SK-N-SH (cell line): ENCODE measurements around the gene CPEB1. TPM values are rescaled to one million over a fixed set of nuclear protein-coding genes. Genes with fewer than 3 reads are reported as not detected.

ENCODE experiments used
- CTCF ChIA-PET: fragments of 300-600, 350-600 bp; formaldehyde crosslinking; extraction: SDS; loops from one replicate; lab custom pipeline; 2021; lab: Yijun Ruan, JAX
- POLR2A ChIA-PET: fragments of 350-600 bp; sonication (Branson Sonifier 250); formaldehyde crosslinking; extraction: SDS; loops from one replicate; lab custom pipeline; 2020; ENCODE audit warnings: antibody characterized with exemption, inconsistent platforms; lab: Yijun Ruan, JAX
- DNase-seq: peaks from one replicate; pipeline ENCODE4 v3.0.0; 2012
- H2AFZ ChIP-seq: fragments of 200-600 bp; sonication (generic); 2 replicates; pipeline ENCODE4 v1.8.1; 2016; ENCODE audit warnings: antibody characterized with exemption, mild to moderate bottlenecking, low read depth
- H3F3A ChIP-seq: fragments of 200-600 bp; sonication (generic); replicated peaks from 2 replicates; pipeline ENCODE3; 2016; ENCODE audit warnings: antibody characterized with exemption, mild to moderate bottlenecking; ENCODE audit not compliant: insufficient read depth
- H3K27ac ChIP-seq, 2 experiments: fragments of 200-500 bp in 1 of 2; fragments of 200-600 bp in 1 of 2; sonication (Bioruptor generic) in 1 of 2; sonication (generic), shearing (Covaris generic) in 1 of 2; 2 replicates each; pipeline versions ENCODE4 v1.5.1 to v1.6.1; 2014 to 2016; ENCODE audit warnings: low read depth in 2 of 2, inconsistent platforms in 1 of 2, low read length in 1 of 2, mild to moderate bottlenecking in 1 of 2, mixed read lengths in 1 of 2
- H3K27me3 ChIP-seq: fragments of 200-600 bp; sonication (generic), shearing (Covaris generic); 2 replicates; pipeline ENCODE4 v1.6.1; 2016; ENCODE audit warnings: mixed run types; ENCODE audit not compliant: insufficient read depth
- H3K36me3 ChIP-seq, 2 experiments: fragments of 200-500 bp in 1 of 2; fragments of 200-600 bp in 1 of 2; sonication (Bioruptor generic) in 1 of 2; sonication (generic) in 1 of 2; replicated peaks in 1 of 2; 2 replicates each; pipeline versions ENCODE3 to v1.5.1; 2014 to 2016; ENCODE audit warnings: low read length in 1 of 2, mild to moderate bottlenecking in 1 of 2; ENCODE audit not compliant: insufficient read depth in 2 of 2, control insufficient read depth in 1 of 2
- H3K4me1 ChIP-seq, 2 experiments: fragments of 200-500 bp in 1 of 2; fragments of 200-600 bp in 1 of 2; sonication (Bioruptor generic) in 1 of 2; sonication (generic), shearing (Covaris generic) in 1 of 2; 2 replicates each; pipeline versions ENCODE4 v1.5.1 to v1.6.1; 2014 to 2016; ENCODE audit warnings: low read depth in 1 of 2, low read length in 1 of 2, mixed run types in 1 of 2; ENCODE audit not compliant: insufficient read depth in 2 of 2, control insufficient read depth in 1 of 2
- H3K4me2 ChIP-seq: fragments of 200-600 bp; sonication (generic), shearing (Covaris generic); 2 replicates; pipeline ENCODE4 v1.6.1; 2017; ENCODE audit warnings: mixed run types
- H3K4me3 ChIP-seq, 2 experiments: fragments of 200-500 bp in 1 of 2; fragments of 200-600 bp in 1 of 2; sonication (Bioruptor generic) in 1 of 2; sonication (generic), shearing (Covaris generic) in 1 of 2; 2 replicates each; pipeline versions ENCODE4 v1.5.1 to v1.8.1; 2014 to 2016; ENCODE audit warnings: low read depth in 2 of 2, inconsistent platforms in 1 of 2, low read length in 1 of 2, mild to moderate bottlenecking in 1 of 2, mixed read lengths in 1 of 2, moderate library complexity in 1 of 2
- H3K79me2 ChIP-seq: fragments of 200-600 bp; sonication (generic); 2 replicates; pipeline ENCODE4 v1.8.1; 2017; ENCODE audit warnings: mild to moderate bottlenecking; ENCODE audit not compliant: insufficient read depth
- H3K9ac ChIP-seq: fragments of 200-600 bp; sonication (generic); 2 replicates; pipeline ENCODE4 v1.6.1; 2017; ENCODE audit warnings: mixed run types
- H3K9me2 ChIP-seq: fragments of 200-600 bp; sonication (generic); 2 replicates; pipeline ENCODE4 v1.6.1; 2017; ENCODE audit warnings: mixed run types
- H3K9me3 ChIP-seq: fragments of 200-600 bp; sonication (generic); 2 replicates; pipeline ENCODE4 v1.6.1; 2017; ENCODE audit warnings: mixed run types, mild to moderate bottlenecking, moderate library complexity
- H4K20me1 ChIP-seq: fragments of 200-600 bp; sonication (generic); 2 replicates; pipeline ENCODE4 v1.6.1; 2017; ENCODE audit warnings: mild to moderate bottlenecking, mixed run types; ENCODE audit not compliant: insufficient read depth
- ELF1 ChIP-seq: IDR thresholded peaks from 2 replicates; pipeline ENCODE4 v1.4.0; 2012
- EP300 ChIP-seq, 2 experiments: IDR thresholded peaks; 2 replicates each; pipeline versions ENCODE4 v1.4.0 to v1.6.1; 2012; ENCODE audit warnings: borderline replicate concordance in 1 of 2, low read depth in 1 of 2, low read length in 1 of 2
- GABPA ChIP-seq: IDR thresholded peaks from 2 replicates; pipeline ENCODE4 v1.4.0; 2012; ENCODE audit warnings: low read depth, mild to moderate bottlenecking
- GATA2 ChIP-seq: sonication (generic); formaldehyde crosslinking; IDR thresholded peaks from 2 replicates; pipeline ENCODE4 v1.5.0; 2020; ENCODE audit warnings: mild to moderate bottlenecking, missing genetic modification reagents
- JUND ChIP-seq: IDR thresholded peaks from 2 replicates; pipeline ENCODE4 v1.4.0; 2012
- MEF2A ChIP-seq: IDR thresholded peaks from 2 replicates; pipeline ENCODE4 v1.4.0; 2012; ENCODE audit warnings: low read depth, borderline replicate concordance
- MXI1 ChIP-seq: IDR thresholded peaks from 2 replicates; pipeline ENCODE4 v1.6.1; 2012; ENCODE audit warnings: mild to moderate bottlenecking, low read depth, low read length, improper control_type of control experiment
- NFIC ChIP-seq: IDR thresholded peaks from 2 replicates; pipeline ENCODE4 v1.4.0; 2012; ENCODE audit warnings: borderline replicate concordance
- NRF1 ChIP-seq: IDR thresholded peaks from 2 replicates; pipeline ENCODE4 v1.6.1; 2012; ENCODE audit warnings: low read depth, mild to moderate bottlenecking, low read length
- RAD21 ChIP-seq: IDR thresholded peaks from 2 replicates; pipeline ENCODE4 v1.6.1; 2012; ENCODE audit warnings: mild to moderate bottlenecking, low read length
- RCOR1 ChIP-seq: fragments of 150-350 bp; IDR thresholded peaks from 2 replicates; pipeline ENCODE4 v1.6.1; 2017; ENCODE audit warnings: antibody characterized with exemption, low read length
- RFX5 ChIP-seq: IDR thresholded peaks from 2 replicates; pipeline ENCODE4 v1.6.1; 2012; ENCODE audit warnings: mild to moderate bottlenecking, improper control_type of control experiment, low read length
- SMC3 ChIP-seq: IDR thresholded peaks from 2 replicates; pipeline ENCODE4 v1.6.1; 2012; ENCODE audit warnings: low read depth, low read length, improper control_type of control experiment
- YY1 ChIP-seq: IDR thresholded peaks from 2 replicates; pipeline ENCODE4 v1.4.0; 2012; ENCODE audit warnings: low read depth, mild to moderate bottlenecking
- WGBS: methylation state at CpG from one replicate; pipeline ENCODE4 v1.1.6; 2017; ENCODE audit warnings: low lambda C conversion rate; 5-methylcytosine and 5-hydroxymethylcytosine counted together
- polyA plus RNA-seq, 3 experiments: library from polyadenylated mRNA; depleted of rRNA; stranded (reverse); fragments of >200 nt; gene quantifications; 2 replicates each; pipeline ENCODE4 v1.2.3, GENCODE V29; 2012
- TF ChIP-seq, protein P1 (sequence below): IDR thresholded peaks from 2 replicates; pipeline ENCODE4 v1.4.0; 2012; ENCODE audit warnings: low read depth
- TF ChIP-seq, protein P2 (sequence below): fragments of 200-600 bp; sonication (generic); IDR thresholded peaks from 2 replicates; pipeline ENCODE4 v1.6.1; 2017; ENCODE audit warnings: antibody characterized with exemption, mild to moderate bottlenecking, moderate library complexity
- TF ChIP-seq, protein P3 (sequence below): fragments of 150-350 bp; IDR thresholded peaks from 2 replicates; pipeline ENCODE4 v1.6.1; 2016; ENCODE audit warnings: mild to moderate bottlenecking, low read depth, low read length
- TF ChIP-seq, protein P4 (sequence below): IDR thresholded peaks from 2 replicates; pipeline ENCODE4 v1.4.0; 2012; ENCODE audit warnings: low read depth, borderline replicate concordance

CPEB1 gene
- polyA plus RNA-seq, 1 of the 3 experiments (the other 2 are of a cell fraction) = 2.6 TPM

DNA sequence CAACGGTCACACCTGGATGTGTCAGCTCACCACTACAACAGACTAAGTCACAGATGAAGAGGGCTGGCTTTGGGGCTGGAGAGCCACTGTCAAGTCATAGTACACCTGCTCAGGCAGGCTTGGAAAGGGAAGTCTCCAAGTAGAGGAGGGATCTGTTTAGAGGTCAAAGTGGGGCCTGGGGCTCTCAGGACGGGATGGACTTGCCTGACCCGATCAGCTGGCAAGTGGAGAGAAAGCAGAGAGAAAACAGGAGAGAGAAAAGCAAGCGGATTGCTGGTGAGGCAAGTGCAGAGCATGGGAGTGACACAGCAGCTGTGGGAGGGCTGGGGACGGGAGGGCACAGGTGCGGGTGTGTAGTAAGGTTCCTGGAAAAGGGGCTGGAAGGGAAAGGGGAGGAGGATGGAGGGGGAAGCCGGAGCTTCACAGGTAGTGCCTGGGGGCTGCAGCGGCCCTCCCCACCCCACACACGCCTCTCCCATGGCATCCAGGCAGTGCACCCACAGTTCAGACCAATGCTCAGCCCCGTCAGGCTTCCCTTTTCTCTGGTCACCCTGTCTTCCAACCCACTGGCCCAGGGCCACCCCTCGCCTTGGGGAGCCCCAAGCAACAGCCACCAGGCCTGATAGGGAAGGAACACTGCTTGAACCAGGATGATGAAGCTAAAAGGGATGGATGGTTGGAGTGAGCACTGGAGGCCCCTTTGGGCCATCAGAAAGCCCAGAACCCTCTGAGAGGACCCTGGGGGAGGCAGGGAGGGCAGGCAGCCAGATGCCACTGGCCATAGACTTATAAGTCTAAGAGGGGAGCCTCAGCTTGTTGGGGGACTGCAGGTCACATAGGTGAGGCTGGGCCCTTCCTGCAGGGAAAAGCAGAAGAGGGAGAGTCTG is 115.4 kb downstream of the CPEB1 start:
- H3K4me2 ChIP-seq = no peak overlapping the region
- H3K9me3 ChIP-seq = no peaks in the 10 kb centered on the region
- H2AFZ ChIP-seq = no peak overlapping the region
- no peaks in the 10 kb centered on the region for H3K27me3 ChIP-seq
- WGBS = 80% methylated on average over 10 of the region's 11 CpGs
- ChIA-PET POLR2A (interaction anchor here (2.8 kb wide), 1 partner anchor 9 kb away, joined by 19 read pairs; the partner anchor contains the start of gene RPS17), CTCF (interaction anchor here (0.7 to 2.2 kb wide), 9 partner anchors 9 to 1121 kb away, joined by 3 to 30 read pairs (median 4); partner anchors contain the start of genes C15orf40 and RPS17)
- no peak overlapping the region for H3K27ac ChIP-seq
- no peaks in the 10 kb centered on the region for H3K9me2 ChIP-seq
- H3K4me1 ChIP-seq = peaks cover 0 to 7% of the 10 kb centered on the region in 2 experiments; a peak in 1 of 4 replicates
- peaks cover 19% of the 10 kb centered on the region for H4K20me1 ChIP-seq
- no peak overlapping the region for H3K9ac ChIP-seq
- peaks cover 8 to 17% of the 10 kb centered on the region in 2 experiments for H3K36me3 ChIP-seq
- H3F3A ChIP-seq = peaks cover 22% of the 10 kb centered on the region
- TF ChIP-seq, protein P1, sequence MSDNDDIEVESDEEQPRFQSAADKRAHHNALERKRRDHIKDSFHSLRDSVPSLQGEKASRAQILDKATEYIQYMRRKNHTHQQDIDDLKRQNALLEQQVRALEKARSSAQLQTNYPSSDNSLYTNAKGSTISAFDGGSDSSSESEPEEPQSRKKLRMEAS = no peak
- TF ChIP-seq, protein P2, sequence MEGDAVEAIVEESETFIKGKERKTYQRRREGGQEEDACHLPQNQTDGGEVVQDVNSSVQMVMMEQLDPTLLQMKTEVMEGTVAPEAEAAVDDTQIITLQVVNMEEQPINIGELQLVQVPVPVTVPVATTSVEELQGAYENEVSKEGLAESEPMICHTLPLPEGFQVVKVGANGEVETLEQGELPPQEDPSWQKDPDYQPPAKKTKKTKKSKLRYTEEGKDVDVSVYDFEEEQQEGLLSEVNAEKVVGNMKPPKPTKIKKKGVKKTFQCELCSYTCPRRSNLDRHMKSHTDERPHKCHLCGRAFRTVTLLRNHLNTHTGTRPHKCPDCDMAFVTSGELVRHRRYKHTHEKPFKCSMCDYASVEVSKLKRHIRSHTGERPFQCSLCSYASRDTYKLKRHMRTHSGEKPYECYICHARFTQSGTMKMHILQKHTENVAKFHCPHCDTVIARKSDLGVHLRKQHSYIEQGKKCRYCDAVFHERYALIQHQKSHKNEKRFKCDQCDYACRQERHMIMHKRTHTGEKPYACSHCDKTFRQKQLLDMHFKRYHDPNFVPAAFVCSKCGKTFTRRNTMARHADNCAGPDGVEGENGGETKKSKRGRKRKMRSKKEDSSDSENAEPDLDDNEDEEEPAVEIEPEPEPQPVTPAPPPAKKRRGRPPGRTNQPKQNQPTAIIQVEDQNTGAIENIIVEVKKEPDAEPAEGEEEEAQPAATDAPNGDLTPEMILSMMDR = no peak
- TF ChIP-seq NFIC = no peak
- no peak for TF ChIP-seq YY1
- H3K4me3 ChIP-seq = no peak overlapping the region
- DNase-seq = no peak
- peaks cover 5% of the 10 kb centered on the region; the same call in 1 of the 2 replicates for H3K79me2 ChIP-seq

DNA sequence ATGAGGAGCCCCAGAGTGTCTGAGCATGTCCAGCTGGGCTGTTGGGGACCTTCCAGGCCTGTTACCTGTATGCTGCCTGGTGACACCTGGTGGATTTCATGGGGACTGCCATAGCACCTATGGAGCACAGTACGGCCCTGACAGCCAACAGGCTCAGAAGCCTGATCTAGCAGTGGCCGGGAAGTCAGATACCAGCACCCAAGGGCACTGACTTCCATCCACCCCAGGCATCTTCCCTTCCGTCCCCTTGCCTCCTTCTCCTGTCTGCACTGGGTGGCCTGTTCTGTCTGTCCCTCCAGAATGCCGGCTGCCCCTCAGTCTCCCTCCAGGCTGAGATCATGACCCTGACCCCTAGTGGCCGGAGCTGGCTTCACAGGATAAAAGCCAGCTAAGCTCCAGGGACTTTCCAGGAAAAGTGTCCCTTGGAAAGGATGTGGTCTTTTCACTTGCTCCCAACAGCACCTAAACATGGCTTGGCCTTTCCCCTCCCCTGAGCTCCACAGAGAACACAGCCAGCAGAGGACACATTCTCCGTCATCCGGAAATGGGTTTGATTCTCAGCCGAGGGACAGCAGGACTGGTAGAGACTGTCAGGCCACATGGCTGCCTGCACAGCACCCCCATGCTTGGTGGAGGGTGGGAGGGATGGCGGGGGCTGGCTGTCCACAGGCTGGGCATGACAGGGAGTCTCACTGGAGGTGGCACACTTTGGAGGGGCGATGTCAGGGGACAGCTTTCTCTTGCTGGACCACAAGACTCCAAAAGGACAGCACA is 116.4 kb downstream of the CPEB1 start:
- Histone ChIP-seq H3K4me3 (peak overlapping the region in 1 of 2 experiments; percentile 43; a peak in 2 of 4 replicates), H3K36me3 (peaks cover 0 to 13% of the 10 kb centered on the region in 2 experiments), H3F3A (peaks cover 12% of the 10 kb centered on the region), H4K20me1 (peaks cover 9% of the 10 kb centered on the region; the same call in 1 of the 2 replicates), H3K27me3 (no peaks in the 10 kb centered on the region), H3K9ac (no peak overlapping the region), H3K4me2 (peak overlapping the region; percentile 56; the same call in 1 of the 2 replicates), H3K9me3 (no peaks in the 10 kb centered on the region), H3K4me1 (peaks cover 0 to 7% of the 10 kb centered on the region in 2 experiments; a peak in 1 of 4 replicates), H3K79me2 (no peaks in the 10 kb centered on the region; the same call in 1 of the 2 replicates), H2AFZ (no peak overlapping the region), H3K27ac (no peak overlapping the region), H3K9me2 (no peaks in the 10 kb centered on the region)
- CTCF ChIA-PET = interaction anchor here (0.5 to 2.2 kb wide), 23 partner anchors 10 to 1123 kb away, joined by 3 to 30 read pairs (median 3); partner anchors contain the start of genes C15orf40, CPEB1 and RPS17
- peak; percentile 82 for DNase-seq
- POLR2A ChIA-PET = interaction anchor here (2.8 kb wide), 1 partner anchor 10 kb away, joined by 19 read pairs; the partner anchor contains the start of gene RPS17
- 22% methylated on average over 5 of the region's 10 CpGs for WGBS
- TF ChIP-seq SMC3 (peak; percentile 36; the same call in 1 of the 2 replicates), JUND (no peak), RCOR1 (no peak), MXI1 (0 out of 2 replicates have a peak, but pooled peaks have one; percentile 32), YY1 (no peak), MEF2A (no peak), RAD21 (peak; percentile 34), RFX5 (no peak), GABPA (no peak), ELF1 (no peak), GATA2 (CRISPR knock-in tag) (no peak), EP300 (IDR thresholded peaks at IDR 0.05; ENCODE audit: borderline replicate concordance in 1 of 2, low read depth in 1 of 2, low read length in 1 of 2) (no peak), NRF1 (no peak)
- TF ChIP-seq, protein P3, sequence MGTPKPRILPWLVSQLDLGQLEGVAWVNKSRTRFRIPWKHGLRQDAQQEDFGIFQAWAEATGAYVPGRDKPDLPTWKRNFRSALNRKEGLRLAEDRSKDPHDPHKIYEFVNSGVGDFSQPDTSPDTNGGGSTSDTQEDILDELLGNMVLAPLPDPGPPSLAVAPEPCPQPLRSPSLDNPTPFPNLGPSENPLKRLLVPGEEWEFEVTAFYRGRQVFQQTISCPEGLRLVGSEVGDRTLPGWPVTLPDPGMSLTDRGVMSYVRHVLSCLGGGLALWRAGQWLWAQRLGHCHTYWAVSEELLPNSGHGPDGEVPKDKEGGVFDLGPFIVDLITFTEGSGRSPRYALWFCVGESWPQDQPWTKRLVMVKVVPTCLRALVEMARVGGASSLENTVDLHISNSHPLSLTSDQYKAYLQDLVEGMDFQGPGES = no peak
- TF ChIP-seq, protein P2 = peak; percentile 92
- TF ChIP-seq, protein P4, sequence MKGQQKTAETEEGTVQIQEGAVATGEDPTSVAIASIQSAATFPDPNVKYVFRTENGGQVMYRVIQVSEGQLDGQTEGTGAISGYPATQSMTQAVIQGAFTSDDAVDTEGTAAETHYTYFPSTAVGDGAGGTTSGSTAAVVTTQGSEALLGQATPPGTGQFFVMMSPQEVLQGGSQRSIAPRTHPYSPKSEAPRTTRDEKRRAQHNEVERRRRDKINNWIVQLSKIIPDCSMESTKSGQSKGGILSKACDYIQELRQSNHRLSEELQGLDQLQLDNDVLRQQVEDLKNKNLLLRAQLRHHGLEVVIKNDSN = no peak
